ENCODE measurements around the gene TFAM.
"Not testable (repeated sequence)": the region's sequence is repeated elsewhere in the genome, so short reads cannot be mapped to it uniquely, and the experiment has no call there.

The TFAM gene

DNA sequence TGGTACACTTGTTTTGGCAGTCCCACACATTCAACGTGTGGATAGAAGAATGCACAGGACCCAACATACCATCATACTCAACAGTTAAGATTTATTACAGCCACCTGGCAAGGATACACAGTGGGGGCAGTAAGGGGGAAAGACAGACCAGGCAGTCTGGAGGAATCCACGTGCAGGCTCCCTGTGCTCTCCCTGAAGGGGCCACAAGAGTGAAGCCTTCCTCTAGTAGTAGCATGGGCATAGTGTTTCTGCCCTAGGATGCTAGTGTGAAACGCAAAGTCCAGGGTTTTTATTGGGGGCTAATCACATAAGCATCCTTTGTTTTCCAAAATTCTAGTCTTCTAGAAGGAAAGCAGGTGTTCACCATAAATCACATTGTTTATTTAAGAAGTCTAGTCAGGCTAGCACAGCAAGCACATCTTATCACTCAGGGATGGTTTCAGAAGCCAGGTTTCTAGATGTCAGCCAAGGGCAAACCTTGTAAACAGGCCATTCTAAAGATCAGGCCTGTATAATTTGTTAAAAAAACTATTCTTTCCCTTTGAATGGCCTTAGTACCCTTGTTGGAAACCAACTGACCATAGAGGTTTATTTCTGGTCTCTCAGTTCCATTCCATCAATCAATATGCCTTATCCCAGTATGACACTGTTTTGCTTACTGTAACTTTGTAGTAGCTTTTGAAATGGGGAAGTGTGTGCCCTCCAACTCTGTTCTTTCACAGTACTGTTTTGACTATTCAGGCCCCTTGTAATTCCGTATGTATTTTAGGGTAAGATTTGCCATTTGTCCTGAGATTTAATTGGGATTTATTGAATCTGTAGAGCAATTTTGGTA, 12.4 kb upstream of the TFAM start:
- DNase-seq (ENCODE audit: low read depth in 3 of 3, low spot score in 1 of 3), result no peak

DNA sequence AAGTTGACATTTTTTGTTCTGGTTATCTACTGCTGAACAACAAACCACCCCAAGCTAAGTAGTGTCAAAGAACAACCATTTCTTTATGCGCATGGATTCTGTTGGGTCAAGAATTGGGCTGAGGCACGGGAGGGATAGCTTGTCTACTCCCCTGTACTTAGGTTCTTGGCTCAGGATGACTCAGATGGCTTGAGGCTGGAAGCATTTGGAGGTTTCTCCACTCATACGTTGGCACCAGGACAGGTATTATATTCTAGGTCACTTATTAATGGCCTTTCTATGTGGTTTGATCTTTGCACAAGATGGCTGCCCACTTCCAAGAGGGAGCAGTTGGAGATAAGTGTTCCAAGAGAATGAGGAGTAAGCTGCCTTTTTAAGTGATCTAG, 11.8 kb upstream of the TFAM start:
- DNase-seq (ENCODE audit: low read depth in 3 of 3, low spot score in 1 of 3), result no peak

DNA sequence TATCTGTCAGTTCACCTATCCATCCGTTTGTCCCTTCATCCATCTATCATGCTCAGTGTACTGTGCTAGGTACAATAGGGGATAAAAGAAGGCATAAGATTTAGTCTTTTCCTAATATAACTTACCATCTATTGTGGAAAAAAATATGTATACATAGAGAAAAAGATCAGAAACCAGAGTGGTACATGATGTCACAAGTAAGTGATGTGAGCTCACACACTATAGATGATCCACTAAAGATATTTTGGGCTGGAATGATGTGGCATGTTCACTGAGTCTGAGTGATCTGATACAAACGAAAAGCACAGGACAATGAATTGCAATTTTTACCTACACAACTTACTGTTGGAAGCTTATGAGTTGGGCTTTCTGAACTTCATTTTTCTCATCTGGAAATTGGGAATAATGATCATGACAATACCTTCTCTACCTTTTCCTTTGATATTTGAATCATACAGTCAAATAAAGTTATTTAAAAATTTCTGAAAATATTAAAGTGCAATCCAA, 2.7 kb upstream of the TFAM start:
- no peak for DNase-seq (ENCODE audit: low read depth in 3 of 3, low spot score in 1 of 3)

DNA sequence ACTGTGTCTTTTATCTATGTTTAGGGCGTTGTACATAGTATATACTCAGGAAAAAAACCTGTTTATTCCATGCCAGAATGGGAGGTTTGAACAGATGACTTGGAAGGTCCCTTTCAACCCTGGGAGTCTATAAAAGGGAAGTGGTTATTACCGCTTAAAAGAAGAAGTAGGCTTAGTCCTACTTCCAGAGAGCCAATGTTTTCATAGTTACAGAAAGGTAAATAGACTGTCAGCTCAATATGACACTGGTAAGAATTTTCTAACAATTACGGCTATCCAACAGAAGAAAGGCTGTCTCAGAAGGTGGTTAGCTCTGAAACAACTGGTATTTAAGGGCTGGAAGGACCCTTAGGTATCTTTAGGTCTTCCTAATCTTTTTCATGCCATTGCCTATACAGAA, 1.1 kb upstream of the TFAM start:
- no peak for DNase-seq (ENCODE audit: low read depth in 3 of 3, low spot score in 1 of 3)

DNA sequence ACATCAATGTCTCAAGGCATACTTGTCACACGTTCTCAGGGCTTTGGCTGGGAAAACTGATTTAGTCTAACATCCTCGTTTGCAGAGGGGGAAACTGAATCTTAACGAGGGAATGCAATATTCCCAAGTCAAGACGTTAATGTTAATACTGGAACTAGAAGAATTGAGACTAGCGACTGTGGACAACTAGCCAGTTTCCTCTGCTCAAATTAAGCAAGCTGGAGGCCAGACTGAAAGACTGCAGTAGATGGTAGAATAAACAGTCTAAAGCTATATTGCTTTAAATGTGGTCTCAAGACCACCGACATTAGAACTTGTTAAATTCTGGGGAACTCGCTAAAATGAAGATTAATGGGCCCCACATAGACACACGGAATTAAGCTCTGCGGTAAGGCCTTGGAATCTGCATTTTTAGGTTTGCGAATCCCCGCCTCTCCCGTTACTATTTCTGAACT, 639 bp upstream of the TFAM start:
- DNase-seq (ENCODE audit: low read depth in 3 of 3, low spot score in 1 of 3), result no peak

DNA sequence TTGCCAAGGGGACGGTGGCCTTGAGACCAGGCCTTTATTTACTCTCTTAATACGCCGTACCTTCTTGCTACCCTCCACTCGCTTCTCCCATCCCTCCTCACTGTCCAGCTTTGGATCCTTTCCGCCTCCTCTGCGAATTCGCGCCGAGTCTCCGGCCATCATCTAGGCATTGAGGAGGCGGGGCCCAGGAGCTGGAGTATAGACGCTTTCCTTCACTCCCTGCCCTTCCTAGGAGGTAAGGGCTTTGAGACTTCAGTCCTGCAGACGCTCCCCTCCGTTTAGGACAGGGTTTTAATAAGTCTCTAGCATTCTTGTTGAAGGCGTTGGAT, 538 bp downstream of the TFAM start:
- no peak for DNase-seq (ENCODE audit: low read depth in 3 of 3, low spot score in 1 of 3)

DNA sequence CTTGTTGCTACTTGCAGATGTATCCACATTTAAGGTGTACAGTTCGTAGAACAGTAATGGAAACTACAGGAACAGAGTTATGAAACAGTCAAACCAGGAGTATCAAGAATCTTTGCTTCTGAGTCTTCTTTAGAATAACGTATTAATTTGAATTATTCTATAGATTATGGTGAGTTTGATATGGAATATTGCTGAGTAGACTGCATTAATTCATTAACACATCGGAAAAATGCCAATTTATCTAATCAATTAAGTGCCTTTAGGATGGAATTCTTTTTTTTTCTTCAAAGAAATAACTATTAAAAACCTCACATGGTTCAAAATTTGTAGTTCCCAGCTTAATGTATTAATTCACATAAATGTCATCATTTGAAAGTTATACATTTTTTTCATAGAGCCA, 3.8 kb downstream of the TFAM start:
- DNase-seq (ENCODE audit: low read depth in 3 of 3, low spot score in 1 of 3), result no peak

DNA sequence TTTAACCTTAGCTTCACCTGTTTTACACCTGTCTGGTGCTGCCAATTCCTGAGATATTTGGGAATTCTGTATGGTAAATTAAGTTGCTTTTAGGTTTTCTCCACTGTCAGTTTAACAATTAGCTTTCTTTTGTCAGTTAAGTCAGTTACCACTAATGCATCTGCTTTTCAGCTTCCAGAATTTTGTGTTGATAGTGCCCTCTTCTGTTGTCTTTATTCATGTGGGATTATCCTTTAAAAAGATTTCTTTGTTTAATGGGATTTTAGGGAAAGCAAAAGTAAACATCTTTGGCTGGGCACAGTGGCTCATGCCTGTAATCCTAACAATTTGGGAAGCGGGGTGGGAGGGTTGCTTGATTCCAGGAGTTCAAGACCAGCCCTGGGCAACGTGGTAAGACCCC, 8.1 kb downstream of the TFAM start:
- DNase-seq (ENCODE audit: low read depth in 3 of 3, low spot score in 1 of 3), result no peak

DNA sequence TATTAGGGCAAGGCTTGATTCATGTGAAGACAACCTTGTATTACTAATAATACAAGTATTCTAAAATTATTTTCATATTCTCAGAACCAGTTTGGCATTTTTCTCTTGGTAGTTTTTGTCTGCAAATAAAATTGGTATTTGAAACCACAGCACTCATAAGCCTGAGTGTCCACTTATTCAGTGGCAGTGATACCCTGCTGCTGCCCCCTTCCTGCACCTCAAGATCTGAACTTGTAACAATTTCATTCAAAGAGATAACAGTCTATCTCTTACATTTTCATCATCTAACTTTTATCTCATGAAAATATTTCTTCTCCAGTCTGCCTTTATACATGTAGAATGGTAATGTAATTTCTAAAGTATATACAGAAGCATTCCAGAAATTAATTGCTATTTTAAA, 9.3 kb downstream of the TFAM start:
- DNase-seq (ENCODE audit: low read depth in 3 of 3, low spot score in 1 of 3), result no peak

DNA sequence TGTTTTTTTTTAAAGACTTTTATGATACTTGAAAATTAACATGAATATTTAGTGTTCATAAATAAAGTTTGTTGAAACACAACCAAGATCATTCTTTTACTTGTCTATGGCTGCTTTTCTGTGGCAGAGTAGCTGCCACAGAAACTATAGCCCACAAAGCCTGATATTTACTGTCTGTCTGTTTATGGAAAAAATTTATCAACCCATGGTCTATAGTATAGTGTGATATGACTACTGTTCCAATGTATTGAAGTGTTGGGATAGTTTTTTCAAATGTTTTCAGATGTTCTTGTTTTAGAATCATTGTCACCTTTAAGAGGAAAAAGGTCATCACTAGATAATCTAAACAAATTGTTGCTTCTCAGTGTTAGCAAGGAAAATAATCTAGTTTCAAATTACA, 10.8 kb downstream of the TFAM start:
- no peak for DNase-seq (ENCODE audit: low read depth in 3 of 3, low spot score in 1 of 3)

DNA sequence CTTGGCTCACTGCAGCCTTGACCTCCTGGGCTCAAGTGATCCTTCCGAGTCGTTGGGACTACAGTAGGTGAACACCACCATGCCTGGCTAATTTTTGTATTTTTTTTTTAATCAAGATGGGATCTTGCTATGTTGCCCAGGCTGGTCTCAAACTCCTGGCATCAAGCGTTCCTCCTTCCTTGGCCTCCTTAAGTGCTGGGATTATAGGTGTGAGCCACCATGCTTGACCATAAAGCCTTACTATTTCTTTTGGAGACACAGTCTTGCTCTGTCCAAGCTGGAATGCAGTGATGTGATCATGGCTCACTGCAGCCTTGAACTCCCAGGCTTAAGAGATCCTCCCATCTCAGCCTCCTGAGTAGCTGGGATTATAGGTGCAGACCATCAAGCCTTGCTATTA, 12.6 kb downstream of the TFAM start:
- no peak for DNase-seq (ENCODE audit: low read depth in 3 of 3, low spot score in 1 of 3)

DNA sequence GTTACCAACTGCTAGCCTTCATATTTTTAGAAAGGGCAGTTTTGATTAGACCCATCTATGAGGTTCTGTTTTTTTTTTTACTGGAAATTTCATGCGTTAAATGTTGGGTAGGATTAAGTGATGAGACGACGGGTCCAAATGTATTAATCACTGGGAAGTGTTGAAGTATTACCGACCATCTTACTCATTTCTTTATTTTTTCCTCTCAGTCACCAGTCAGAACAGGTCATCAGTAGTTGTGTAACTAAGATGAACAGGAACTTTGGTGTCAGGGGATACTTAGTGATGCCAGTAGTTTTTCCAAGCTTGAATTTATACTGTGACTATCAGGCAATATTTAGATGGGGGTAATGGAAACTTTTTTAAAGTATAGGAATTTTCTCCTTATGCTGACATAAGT, 14.2 kb downstream of the TFAM start:
- DNase-seq (ENCODE audit: low read depth in 3 of 3, low spot score in 1 of 3), result no peak

DNA sequence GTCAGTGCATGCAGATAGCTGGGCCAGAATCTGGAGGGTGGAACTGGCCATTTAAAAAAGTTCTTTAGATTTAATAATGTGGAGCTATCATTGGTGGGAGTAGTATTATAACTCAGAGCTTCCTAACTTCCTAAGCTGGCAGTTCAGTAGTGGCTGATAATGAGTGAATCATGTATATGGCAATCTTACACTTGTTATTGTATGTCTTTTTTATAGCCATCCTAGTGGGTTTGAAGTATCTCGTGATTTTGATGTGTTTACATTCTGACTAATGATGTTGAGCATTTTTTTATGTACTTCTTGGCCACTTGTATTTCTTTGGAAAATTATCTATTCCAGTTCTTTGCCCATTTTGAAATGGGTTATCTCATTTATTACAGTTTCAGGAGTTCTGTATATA, 15.4 kb downstream of the TFAM start:
- no peak for DNase-seq (ENCODE audit: low read depth in 3 of 3, low spot score in 1 of 3)

DNA sequence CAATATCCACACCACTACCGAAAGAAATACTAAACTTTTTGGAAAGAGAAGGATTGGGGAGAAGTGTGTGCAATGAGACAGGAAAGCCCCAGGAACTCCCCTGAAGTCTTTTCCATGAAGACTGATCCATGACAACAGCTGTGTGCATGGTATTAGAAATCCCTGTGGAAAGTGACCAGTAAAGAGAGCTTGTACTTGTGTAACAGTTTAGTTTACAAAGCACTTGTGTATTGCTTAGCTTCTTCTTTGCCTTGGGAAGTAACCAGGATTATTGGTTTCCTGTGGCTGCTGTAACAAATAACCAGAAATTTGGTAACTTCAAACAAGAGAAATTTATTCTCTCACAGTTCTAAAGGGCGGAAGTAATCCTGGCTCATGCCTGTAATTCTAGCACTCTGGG, 18.8 kb downstream of the TFAM start:
- no peak for DNase-seq (ENCODE audit: low read depth in 3 of 3, low spot score in 1 of 3)

DNA sequence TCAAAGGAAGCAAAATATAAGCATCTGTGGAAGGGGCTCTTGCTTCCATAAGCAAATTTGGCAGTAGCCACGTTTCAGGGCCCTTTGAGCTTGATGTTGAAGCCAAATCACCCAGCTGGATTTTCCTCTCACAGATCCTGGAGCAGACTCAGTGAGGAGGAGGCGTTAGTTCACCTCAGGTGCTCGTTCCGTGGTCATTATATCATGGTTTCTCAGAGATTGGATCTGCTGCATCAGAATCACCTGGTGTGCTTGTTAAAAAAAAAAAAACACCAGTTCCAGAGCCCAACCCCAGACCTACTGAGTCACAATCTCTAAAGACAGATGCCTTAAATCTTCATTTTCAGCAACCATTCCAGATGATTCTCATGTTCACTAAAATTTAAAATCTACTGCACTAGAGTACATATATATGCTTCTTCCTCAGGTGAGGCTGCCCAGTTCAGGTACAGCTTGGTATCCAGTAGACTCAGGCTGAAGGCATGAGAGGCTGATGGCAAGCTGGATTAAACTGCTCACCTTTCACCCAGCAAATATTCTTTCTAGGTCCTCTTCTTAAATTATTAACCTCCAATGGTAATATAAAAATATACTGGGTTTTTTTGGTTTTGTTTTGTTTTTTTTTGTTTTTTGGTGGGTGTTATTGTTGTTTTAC, 24.9 kb downstream of the TFAM start:
- no peak for DNase-seq (ENCODE audit: low read depth in 3 of 3, low spot score in 1 of 3)

DNA sequence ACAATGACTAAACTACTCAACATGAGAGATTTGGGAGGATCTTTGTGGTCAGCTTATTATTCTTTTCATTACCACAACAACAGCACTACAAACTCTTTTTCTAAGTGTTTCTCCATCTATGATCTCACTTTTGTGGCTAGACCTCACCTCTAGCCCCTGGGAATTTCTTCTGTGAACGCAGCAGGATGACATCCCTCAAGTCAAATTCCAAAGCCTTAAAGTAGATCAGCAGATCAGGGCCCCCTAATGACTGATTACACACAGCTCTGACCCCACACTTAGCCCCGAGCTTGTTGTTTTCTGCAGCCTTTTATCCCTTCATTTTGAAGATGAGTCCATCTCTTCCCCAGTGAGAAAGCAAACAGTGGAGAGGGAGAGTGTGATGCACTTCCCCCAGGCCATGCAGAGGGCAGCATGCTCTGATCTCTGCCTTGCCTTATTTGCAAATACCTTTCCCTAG, 27.3 kb downstream of the TFAM start:
- DNase-seq (ENCODE audit: low read depth in 3 of 3, low spot score in 1 of 3), result no peak

DNA sequence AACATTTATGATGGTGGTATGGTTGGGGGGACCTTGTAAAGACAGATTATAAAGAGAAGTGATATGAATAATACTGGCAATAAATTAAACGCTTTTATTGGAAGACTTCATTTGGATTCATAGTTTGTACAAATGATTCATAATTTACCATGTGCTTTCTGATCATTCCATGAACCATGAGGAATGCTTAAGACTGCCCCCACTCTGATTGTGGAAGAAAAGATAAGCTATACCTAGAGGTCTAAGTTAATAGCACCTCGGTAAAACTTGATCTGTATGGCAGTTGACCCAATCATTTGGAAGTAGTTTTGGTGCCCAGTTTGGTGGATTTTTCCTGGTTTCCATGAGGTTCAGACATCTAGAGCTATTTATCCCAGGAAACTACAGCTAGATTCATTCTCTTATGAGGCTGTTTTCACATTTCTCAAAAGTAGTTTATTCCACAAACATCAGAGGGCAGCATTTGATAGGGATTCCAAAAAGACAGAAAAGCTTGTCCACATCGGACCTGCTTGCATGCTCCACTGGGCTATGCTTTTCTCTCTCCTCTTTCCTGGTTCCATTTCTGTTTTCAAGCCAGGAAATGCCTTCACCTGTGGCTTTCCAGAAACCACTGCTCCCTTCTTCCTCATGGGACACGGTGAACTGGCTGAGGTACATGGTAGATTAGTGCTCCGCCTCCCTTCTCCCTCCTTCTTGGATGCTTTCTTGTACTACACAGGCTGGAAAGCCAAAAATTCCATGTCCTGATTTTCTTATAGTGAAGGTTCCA, 29.2 kb downstream of the TFAM start:
- no peak for DNase-seq (ENCODE audit: low read depth in 3 of 3, low spot score in 1 of 3)

DNA sequence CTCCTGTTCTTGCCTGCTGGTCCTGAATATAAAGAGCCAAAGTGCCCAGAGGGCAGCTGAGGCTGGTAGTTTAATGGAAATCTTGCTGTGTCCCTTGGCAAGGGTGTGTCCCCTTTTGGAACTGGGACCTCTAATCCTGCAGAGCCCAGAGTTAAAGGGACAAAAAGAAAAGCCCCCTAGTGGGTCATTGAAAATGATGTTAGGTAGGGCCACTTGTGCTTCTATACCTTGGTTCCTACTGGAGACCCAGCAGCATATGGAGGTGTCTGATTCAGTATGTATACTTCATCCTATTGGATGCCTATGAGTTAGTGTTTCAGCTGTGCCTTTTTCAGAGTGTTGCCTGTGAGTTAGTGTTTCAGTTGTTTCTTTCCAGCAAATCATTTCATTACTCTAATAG, 30.5 kb downstream of the TFAM start:
- no peak for DNase-seq (ENCODE audit: low read depth in 3 of 3, low spot score in 1 of 3)

DNA sequence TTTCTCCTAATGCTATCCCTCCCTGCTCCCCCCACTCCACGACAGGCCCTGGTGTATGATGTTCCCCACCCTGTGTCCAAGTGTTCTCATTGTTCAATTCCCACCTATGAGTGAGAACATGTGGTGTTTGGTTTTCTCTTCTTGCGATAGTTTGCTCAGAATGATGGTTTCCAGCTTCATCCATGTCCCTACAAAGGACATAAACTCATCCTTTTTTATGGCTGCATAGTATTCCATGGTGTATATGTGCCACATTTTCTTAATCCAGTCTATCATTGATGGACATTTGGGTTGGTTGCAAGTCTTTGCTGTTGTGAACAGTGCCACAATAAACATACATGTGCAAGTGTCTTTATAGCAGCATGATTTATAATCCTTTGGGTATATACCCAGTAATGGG, 32.7 kb downstream of the TFAM start:
- DNase-seq (ENCODE audit: low read depth in 3 of 3, low spot score in 1 of 3), result not testable (repeated sequence)

DNA sequence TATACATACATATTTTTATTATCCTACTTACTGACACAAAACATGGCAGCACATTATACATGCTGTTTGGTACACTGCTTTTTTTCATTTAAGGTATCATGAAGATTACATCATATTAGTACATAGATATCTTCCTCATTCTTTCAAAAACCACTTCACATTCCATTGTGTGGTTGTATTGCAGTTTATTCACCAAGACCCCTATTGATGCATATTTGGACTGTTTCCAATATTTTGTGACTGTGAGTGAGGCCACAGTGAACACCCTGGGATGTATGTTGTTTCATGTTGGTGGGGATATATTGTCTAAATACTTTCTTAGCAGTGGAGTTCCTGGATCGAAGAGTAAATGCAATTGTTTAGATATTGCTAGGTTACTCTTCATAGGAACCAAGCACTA, 39.0 kb downstream of the TFAM start:
- DNase-seq (ENCODE audit: low read depth in 3 of 3, low spot score in 1 of 3), result no peak

DNA sequence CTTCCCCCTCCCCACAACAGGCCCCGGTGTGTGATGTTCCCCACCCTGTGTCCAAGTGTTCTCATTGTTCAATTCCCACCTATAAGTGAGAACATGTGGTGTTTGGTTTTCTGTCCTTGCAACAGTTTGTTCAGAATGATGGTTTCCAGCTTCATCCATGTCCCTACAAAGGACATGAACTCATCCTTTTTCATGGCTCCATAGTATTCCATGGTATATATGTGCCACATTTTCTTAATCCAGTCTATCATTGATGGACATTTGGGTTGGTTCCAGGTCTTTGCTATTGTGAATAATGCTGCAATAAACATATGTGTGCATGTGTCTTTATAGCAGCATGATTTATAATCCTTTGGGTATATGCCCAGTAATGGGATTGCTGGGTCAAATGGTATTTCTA, 43.2 kb downstream of the TFAM start:
- not testable (repeated sequence) for DNase-seq (ENCODE audit: low read depth in 3 of 3, low spot score in 1 of 3)

DNA sequence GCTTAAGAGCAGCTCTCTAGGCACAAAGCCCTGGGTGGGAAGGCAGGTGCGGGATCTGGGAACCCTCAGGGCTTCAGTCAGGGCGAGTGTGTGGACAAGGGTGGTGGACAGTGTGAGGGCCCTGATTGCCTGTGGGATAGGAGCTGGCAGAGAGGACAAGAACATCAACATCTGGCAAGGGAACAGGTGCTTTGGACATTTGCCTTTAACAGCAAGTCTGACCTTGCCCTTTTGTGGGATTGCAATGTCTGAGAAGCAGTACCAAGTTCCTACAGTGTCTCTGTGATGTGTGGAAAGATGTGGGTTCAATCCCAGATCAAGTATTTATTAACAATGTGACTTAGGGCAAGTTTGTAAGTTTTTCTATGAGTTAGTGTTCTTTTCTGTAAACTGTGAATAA, 46.7 kb downstream of the TFAM start:
- no peak for DNase-seq (ENCODE audit: low read depth in 3 of 3, low spot score in 1 of 3)
